ENCODE measurements around the gene GLYR1.

DNA sequence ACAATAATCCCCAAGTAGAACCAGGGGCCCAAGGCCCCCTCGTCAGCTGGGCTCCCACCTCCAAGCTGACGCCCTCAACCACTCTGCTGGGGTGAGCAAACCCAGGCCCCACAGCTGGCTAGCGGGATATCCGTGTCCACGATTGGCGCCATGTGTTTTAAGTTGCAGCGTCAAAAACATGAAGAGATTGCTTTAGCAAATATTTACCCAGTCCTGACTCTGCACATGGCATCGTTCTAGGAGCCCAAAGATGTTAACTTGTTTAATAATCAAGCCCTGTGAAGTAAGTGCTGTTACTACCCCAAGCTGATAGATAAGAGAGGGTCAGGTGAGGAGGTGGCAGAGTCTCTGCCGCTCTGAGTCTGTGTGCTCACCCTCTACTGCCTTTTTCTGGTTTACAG, 58.6 kb downstream of the GLYR1 start:
- TF ChIP-seq, protein P1, sequence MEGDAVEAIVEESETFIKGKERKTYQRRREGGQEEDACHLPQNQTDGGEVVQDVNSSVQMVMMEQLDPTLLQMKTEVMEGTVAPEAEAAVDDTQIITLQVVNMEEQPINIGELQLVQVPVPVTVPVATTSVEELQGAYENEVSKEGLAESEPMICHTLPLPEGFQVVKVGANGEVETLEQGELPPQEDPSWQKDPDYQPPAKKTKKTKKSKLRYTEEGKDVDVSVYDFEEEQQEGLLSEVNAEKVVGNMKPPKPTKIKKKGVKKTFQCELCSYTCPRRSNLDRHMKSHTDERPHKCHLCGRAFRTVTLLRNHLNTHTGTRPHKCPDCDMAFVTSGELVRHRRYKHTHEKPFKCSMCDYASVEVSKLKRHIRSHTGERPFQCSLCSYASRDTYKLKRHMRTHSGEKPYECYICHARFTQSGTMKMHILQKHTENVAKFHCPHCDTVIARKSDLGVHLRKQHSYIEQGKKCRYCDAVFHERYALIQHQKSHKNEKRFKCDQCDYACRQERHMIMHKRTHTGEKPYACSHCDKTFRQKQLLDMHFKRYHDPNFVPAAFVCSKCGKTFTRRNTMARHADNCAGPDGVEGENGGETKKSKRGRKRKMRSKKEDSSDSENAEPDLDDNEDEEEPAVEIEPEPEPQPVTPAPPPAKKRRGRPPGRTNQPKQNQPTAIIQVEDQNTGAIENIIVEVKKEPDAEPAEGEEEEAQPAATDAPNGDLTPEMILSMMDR (IDR thresholded peaks at IDR 0.05), result no peak
- TF ChIP-seq POLR2A (IDR thresholded peaks at IDR 0.05), result no peak
